ELF-1 (cell line): ENCODE measurements around the gene VPS26A.
"Not testable (repeated sequence)": the region's sequence is repeated elsewhere in the genome, so short reads cannot be mapped to it uniquely, and the experiment has no call there.

Experiments used
- DNase-seq: peaks from one replicate; pipeline ENCODE4 v3.0.0-alpha.2; 2016; ENCODE audit warnings: low read depth, low spot score

The VPS26A gene

DNA sequence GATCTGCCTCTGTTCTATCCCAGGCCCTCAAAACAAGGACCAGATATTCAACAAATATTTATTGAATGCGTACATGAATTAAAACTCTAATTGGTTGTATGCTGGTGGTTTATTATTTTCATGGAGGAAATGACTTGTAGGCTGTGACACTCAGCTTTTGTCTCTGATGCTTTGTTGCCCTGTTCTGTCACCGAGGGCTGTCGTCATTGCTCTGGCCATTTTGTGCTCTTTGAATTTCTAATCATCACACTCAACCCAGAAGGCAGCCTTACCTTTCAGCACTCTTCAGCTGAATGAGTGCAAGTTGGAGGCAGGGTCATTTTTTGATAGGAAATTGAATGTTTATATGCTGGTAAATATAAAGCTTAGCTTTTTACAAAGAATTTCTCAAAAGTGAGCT, 21.5 kb upstream of the VPS26A start:
- DNase-seq: no peak

GRCh38 chr10:69103784-69104183, 20.2 kb upstream of the VPS26A start:
- no peak for DNase-seq

DNA sequence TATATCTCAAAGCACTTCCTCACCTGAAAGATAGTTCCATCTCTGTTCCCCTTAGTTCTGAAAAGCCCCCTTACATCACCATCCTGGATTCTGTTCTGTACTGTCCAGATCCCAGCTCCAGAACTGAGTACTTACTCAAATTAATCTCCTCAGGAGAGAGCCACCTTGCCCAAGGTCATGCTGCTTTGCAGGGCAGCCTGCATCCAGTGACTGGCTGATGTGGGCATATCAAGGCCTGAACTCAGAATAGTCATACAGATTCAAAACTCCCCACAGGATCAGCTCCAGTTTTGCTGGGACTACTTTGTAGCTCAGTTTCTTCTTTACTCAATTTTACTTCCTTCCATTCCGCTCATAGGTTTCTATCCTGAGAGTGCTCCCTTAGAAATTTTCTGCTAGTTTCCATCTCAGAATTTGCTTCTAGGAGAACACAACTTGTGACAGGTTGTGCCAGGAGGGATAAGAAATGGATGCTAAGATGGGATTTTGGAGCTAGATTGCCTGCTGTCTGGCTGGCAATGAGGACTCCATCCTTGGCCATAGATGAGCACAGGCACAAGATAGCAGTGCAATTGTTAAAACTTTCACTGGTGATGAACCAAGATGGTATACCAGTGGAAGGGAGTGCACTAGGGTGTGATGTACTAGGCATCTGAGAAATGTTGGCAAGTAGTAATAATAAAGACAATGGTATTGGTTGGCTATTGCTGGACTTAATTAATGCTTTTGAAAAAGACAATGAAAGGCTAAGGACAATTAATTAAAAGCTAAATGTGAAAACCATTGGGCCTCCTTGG, 18.8 kb upstream of the VPS26A start:
- no peak for DNase-seq

DNA sequence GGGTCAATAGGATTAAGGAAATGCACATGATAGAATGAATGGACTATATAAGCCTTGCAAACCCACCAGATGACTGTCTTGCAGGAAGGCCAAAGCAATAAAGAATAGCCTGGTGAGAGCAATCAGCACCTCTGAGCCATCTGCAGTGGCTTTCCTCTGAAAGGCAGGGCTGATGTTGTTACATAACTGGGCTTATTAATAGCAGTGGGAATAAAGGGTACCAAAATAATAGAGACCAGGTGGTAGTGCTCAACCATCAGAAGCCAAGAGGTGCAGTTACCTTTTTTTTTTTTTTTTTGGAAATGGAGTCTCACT, 16.8 kb upstream of the VPS26A start:
- DNase-seq: no peak

DNA sequence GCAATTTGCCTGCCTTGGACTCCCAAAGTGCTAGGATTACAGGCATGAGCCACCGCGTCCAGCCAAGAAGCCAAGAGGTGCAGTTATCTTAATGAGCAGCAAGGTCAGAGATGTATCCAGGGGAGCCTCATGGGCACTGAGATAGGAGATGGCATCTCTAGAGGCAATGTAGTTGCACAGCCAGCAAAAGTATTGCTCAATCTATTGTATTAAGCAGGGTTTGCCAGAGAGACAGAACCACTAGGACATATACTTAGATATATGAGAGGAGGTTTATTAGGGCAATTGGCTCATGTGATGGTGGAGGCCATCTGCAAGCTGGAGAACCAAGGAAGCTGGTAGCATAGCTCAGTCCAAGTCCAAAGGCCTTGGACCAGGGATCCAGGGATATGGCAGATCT, 16.3 kb upstream of the VPS26A start:
- no peak for DNase-seq

DNA sequence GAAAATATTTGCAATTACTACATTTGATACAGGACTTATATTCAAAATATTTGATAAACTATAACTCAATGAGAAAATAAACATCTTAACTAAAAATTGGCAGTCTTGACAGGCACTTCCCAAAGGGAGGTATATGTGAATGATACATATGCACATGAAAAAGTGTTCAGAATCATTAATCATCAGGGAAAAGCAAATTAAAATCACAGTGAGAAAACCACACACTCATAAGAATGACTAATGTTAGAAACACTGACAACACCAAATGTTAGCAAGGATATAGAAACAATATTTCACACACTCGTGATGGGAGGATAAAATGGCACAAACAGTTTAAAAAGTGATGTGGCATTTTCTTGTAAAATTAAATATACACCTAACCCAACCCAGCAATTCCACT, 4.1 kb upstream of the VPS26A start:
- no peak for DNase-seq

- no peak for DNase-seq
Observed at GRCh38 chr10:69123306-69123746, 652 bp upstream of the VPS26A start.

- peak; percentile 66 for DNase-seq
Observed at GRCh38 chr10:69124563-69125268, 738 bp downstream of the VPS26A start.

GRCh38 chr10:69125554-69125953, 1.6 kb downstream of the VPS26A start:
- no peak for DNase-seq

- no peak for DNase-seq
Observed at GRCh38 chr10:69130251-69130650, 6.3 kb downstream of the VPS26A start.

DNA sequence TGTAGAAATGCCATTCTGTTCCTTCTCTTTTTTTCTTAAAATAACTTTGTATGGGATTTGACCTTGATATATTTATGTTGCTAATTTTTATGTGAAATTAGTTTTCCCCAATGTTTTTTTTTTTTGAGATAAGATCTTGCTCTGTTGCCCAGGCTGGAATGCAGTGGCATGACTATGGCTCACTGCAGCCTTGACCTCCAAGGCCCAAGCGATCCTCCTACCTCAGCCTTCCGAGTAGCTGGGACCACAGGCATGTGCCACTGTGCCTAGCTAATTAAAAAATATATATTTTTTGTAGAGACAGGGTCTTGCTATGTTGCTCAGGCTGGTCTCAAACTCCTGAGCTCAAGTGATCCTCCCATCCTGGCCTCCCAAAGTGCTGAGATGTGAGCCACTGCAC, 16.0 kb downstream of the VPS26A start:
- DNase-seq: no peak

DNA sequence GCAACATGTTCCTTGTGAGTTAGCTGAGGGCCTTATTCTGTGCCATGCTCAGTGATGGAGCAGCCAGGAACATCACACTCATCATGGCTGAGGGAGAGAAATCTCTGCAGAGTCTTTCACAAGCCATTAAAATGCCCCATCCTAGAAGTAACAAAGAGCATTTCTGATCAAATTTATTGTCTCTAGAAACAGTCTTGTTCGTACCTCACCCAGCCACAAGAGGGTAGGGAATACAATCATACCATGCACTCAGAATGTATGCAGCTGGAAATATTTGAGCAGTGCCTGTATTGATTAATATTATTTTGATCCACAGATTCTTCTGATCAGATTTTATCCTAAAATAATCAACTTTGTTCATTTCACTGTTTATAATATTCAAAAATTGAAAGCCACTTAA, 17.3 kb downstream of the VPS26A start:
- DNase-seq: no peak

DNA sequence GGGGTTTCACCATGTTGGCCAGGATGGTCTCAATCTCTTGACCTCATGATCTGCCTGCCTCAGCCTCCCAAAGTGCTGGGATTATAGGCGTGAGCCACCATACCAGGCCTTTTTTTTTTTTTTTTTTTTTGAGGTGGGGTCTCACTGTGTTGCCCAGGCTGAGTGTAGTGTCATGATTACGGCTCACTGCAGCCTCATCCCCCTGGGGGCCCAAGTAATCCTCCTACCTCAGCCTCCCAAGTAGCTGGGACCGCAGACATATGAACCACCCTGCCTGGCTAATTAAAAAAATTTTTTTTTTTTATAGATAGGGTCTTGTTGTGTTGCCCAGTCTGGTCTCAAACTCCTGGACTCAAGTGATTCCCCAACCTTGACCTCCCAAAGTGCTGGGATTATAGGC, 18.1 kb downstream of the VPS26A start:
- DNase-seq: not testable (repeated sequence)

DNA sequence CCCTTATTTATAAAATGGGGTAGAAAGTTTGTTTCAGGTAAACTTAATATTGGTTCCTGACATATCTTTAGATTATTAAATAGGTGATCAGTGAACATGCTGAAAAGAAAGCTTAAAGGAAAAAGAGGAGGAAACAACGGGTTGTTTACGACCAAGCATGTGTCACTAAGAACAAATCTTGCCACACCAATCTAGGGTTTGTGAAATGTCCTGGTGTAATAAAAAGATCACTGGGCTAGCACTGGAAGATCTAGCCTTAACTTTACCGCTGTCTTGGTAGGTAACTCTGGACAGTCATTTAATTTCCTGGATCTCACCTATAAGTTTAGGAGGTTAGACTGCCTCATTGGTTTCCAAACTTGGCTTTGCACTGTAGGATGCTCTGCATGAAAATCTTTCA, 19.0 kb downstream of the VPS26A start:
- DNase-seq: no peak

DNA sequence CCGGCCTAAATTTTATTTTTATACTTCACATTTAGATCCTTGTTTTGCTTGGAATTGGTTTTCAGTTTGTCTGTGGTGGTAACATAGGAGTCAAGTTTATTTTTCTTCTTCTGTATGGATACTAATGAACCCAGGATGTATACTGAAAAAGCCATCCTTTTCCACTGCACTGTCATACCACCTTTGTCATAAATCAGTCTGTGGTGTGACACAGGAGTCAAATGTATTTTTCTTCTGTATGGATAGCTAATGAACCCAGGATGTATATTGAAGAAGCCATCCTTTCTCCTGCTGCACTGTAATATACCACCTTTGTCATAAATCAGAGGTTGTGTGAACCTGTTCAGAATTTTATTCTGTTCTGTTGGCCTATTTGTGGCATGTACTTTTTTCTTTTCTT, 21.4 kb downstream of the VPS26A start:
- no peak for DNase-seq

DNA sequence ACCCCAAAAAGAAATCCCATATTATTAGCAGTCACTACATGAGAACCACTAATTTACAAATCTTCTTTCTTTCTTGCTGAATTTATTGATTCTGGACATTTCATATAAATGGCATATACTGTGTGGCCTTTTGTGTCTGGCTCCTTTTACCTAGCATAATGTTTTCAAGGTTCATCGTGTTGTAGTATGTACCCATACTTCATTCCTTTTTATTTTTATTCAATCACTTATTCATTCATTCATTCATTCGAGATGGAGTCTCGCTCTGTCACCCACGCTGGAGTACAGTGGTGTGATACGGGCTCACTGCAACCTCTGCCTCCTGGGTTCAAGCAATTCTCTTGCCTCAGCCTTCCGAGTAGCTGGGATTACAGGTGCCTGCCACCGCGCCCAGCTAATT, 21.9 kb downstream of the VPS26A start:
- no peak for DNase-seq

- DNase-seq: no peak
Observed at GRCh38 chr10:69146759-69147158, 22.8 kb downstream of the VPS26A start.

DNA sequence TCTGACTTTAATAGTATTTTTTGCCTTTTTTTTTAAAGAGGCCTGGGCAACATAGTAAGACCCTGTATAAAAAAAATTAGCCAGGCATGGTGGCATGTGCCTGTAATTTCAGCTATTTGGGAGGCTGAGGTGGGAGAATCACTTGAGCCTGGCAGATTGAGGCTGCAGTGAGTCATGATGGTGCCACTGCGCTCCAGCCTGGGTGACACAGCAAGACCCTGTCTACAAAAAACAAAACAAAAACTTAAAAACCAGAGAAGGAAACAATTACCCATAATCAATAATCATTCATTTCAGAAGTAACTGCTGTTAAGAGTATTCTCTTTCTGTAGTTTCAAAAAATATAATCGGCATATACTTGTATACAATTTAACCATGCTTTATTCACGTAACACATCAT, 28.0 kb downstream of the VPS26A start:
- DNase-seq: no peak

- DNase-seq: no peak
Observed at GRCh38 chr10:69153227-69153626, 29.2 kb downstream of the VPS26A start.

DNA sequence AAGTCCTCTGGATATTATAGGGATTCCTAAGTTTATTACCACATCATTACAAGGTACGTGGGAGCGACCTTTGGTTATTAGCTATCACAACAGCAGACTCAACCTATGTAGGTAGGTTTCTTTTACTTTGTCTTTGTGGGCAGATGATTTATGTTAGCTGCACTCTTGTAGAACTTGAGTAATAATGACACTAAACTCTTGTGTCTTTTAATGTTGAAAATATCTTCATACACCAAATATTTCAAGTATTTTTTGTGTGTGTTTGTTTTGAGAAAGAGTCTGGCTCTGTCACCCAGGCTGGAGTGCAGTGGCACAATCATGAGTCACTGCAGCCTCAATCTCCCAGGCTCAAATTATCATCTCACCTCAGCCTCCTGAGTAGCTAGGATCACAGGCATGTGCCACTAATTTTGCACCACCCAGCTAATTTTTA, 36.8 kb downstream of the VPS26A start:
- no peak for DNase-seq

DNA sequence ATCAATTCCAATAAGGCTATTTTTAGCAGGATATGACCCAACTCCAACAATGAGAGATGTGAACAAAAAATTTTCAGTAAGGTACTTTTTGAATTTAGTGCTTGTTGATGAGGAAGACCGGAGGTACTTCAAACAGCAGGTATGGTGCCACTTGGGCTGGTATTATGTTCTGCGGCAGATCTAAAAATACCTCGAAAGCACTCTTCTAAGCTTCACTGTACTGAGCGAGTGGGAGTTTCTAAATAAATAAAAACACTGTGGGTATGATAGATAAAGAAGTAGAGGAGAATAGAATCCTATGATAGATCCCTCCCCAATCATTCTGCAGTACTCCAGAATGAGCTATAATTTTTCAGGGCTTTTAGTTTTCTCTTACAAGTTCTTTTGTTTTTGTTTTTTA, 44.5 kb downstream of the VPS26A start:
- no peak for DNase-seq

DNA sequence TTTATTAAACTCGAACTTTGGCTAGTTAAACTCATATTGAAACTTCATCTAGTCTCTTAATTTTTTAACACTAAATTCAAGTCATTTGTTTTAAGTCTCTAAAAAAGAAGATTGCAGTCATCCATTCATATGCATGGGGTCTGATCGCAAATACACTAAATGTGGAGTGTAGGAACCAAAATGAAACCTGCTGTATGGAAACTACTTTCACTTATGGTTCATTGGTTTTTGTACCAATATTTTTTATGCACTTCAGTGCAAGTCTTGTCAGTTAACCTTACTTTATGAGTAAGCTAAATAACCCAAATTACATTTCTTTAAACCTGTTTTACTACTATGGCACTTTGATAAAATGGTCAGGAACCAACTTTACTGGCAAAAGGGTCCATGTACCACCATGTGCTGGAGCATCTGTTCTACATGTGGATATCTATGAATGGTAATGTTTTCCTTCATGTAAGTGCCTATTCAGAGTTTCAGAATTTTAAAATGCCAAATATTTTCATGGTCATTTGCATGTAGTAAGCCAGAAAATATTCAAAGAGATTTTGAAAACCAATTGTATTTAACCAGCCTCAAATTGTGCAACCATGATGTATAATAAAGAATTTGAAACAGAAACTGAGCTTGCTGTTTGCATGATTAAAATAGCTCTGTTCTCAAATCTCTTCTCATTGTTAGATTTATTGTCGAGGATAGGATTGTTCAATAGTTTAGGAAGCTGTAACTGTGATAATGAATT, 48.4 kb downstream of the VPS26A start:
- DNase-seq: no peak

DNA sequence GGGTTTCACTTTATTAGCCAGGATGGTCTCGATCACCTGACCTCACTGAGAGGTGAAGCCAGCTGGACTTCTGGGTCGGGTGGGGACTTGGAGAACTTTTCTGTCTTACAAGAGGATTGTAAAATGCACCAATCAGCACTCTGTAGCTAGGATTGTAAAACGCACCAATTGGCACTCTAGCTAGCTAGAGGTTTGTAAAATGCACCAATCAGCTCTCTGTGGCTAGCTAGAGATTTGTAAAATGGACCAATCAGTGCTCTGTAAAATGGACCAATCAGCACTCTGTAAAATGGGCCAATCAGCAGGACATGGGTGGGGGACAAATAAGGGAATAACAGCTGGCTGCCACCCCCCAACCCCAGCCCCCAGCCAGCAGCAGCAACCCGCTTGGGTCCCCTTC, 51.3 kb downstream of the VPS26A start:
- DNase-seq: not testable (repeated sequence)
